Large intestine (tissue), 3 donors: Measurements from ENCODE around the gene TMOD2. TPM values are rescaled to one million over a fixed set of nuclear protein-coding genes. Genes with fewer than 3 reads are reported as not detected.
A peak's percentile ranks its signal among the peaks of the same experiment; 100 is the strongest.
"Not testable (repeated sequence)": the region's sequence is repeated elsewhere in the genome, so short reads cannot be mapped to it uniquely, and the experiment has no call there.

ENCODE experiments used
- DNase-seq, 2 donors: peaks; one replicate each; pipeline versions ENCODE4 v3.0.0 to v3.0.0-alpha.2; 2013
- H3K27ac ChIP-seq: one replicate; pipeline ENCODE4 v1.5.1; 2013; ENCODE audit warnings: low read length
- H3K27me3 ChIP-seq: 2 replicates; pipeline ENCODE4 v1.6.1; 2013; ENCODE audit warnings: low read length; ENCODE audit not compliant: control insufficient read depth, insufficient read depth
- H3K36me3 ChIP-seq: 2 replicates; pipeline ENCODE4 v1.6.1; 2013; ENCODE audit warnings: low read length; ENCODE audit not compliant: control insufficient read depth, insufficient read depth
- H3K4me1 ChIP-seq: one replicate; pipeline ENCODE4 v1.6.1; 2013; ENCODE audit warnings: low read length; ENCODE audit not compliant: control insufficient read depth, insufficient read depth
- H3K4me3 ChIP-seq: one replicate; pipeline ENCODE4 v1.5.1; 2013; ENCODE audit warnings: low read length
- H3K9me3 ChIP-seq: one replicate; pipeline ENCODE4 v1.6.1; 2013; ENCODE audit warnings: mild to moderate bottlenecking, low read depth, low read length, moderate library complexity; ENCODE audit not compliant: control insufficient read depth
- WGBS: methylation state at CpG from one replicate; pipeline ENCODE4 v1.1.5; 2013; ENCODE audit warnings: low lambda C conversion rate; ENCODE audit not compliant: insufficient coverage; 5-methylcytosine and 5-hydroxymethylcytosine counted together
- polyA plus RNA-seq: library from polyadenylated mRNA; unstranded; fragments of 120-200 nt; gene quantifications from one replicate; pipeline ENCODE4 v1.2.1, GENCODE V29; 2013

Gene TMOD2
- polyA plus RNA-seq, 1 donor: 12.4 TPM

- no peak overlapping the region for H3K4me3 ChIP-seq
- H3K9me3 ChIP-seq: no peaks in the 10 kb centered on the region
- H3K4me1 ChIP-seq: no peaks in the 10 kb centered on the region
- DNase-seq: no peak
- no peaks in the 10 kb centered on the region for H3K27me3 ChIP-seq
- 43% methylated on average over 1 of the region's 3 CpGs for whole genome bisulfite sequencing
- H3K27ac ChIP-seq: no peak overlapping the region
- peaks cover 15% of the 10 kb centered on the region for H3K36me3 ChIP-seq
These were observed 19.5 kb downstream of the TMOD2 start for GRCh38 chr15:51770902-51771301.

DNA sequence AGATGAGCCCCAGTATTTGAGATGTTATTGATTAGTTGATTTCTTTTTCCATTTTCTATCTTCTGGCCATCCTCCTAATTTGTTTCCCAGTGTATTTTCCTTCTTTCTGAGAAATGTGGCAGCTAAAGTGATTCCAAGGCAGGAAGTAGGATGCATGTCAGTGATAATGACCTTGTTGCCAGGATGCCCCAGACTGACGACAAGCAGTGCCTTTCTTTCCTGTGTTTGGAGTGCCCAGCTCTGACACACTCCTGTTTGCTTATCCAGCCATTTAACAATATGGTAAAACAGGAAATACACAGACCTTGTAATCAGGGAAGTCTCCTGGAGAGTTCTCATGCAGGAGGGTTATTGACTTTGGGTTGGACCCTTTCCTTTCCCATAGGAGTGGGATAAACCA, 20.4 kb downstream of the TMOD2 start:
- peaks cover 15% of the 10 kb centered on the region for H3K36me3 ChIP-seq
- H3K4me3 ChIP-seq: no peak overlapping the region
- no peak overlapping the region for H3K27ac ChIP-seq
- no peaks in the 10 kb centered on the region for H3K9me3 ChIP-seq
- H3K27me3 ChIP-seq: no peaks in the 10 kb centered on the region
- DNase-seq: no peak
- H3K4me1 ChIP-seq: peaks cover 2% of the 10 kb centered on the region
- WGBS: no CpG with 5 or more reads among the region's 1 CpG

GRCh38 chr15:51774916-51775315, 23.5 kb downstream of the TMOD2 start:
- Histone ChIP-seq H3K4me1 (peaks cover 4% of the 10 kb centered on the region), H3K9me3 (no peaks in the 10 kb centered on the region), H3K27ac (no peak overlapping the region), H3K36me3 (peaks cover 11% of the 10 kb centered on the region), H3K27me3 (no peaks in the 10 kb centered on the region), H3K4me3 (no peak overlapping the region)
- WGBS: no CpG with 5 or more reads among the region's 3 CpGs
- DNase-seq: no peak

- peaks cover 4% of the 10 kb centered on the region for H3K4me1 ChIP-seq
- no peaks in the 10 kb centered on the region for H3K9me3 ChIP-seq
- H3K36me3 ChIP-seq: peaks cover 9% of the 10 kb centered on the region
- no peaks in the 10 kb centered on the region for H3K27me3 ChIP-seq
- DNase-seq: peak; percentile 44 to 64
- no peak overlapping the region for H3K27ac ChIP-seq
- H3K4me3 ChIP-seq: no peak overlapping the region
- WGBS: 74% methylated on average over 2 of the region's 11 CpGs
These were observed 24.8 kb downstream of the TMOD2 start for GRCh38 chr15:51775967-51776816.

DNA sequence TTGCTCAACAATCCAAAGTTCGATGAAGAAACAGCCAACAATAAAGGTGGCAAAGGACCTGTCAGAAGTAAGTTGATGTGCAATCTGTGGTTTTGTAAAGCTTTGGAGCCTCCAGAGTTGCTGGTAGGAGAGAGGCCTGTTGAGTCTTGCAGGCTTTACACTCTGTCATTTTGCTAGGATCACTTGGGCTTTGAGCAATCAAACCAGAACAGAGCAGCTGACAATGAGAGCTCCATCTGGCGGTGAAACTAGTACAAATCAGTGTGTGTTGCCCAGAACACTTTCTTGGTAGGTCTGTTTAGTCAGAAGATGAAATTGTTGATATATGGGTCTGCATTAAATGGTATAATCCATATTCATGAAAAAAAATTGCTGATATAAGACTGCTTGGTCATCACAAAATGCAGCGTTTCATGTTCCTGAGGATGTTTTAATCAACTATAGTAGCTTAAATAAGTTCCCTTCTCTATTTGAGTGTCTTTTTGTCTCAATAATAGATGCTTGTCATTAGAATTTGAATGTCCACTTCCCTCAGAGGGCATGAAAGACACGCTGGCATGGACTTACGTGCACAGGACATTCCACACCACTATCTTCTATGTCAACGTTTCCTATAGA, 25.7 kb downstream of the TMOD2 start:
- DNase-seq: peak; percentile 59 to 63
- Histone ChIP-seq H3K27me3 (no peaks in the 10 kb centered on the region), H3K4me1 (peaks cover 4% of the 10 kb centered on the region), H3K36me3 (peaks cover 6% of the 10 kb centered on the region), H3K9me3 (no peaks in the 10 kb centered on the region), H3K4me3 (no peak overlapping the region), H3K27ac (no peak overlapping the region)
- 60% methylated on average over 2 of the region's 6 CpGs for WGBS

GRCh38 chr15:51780636-51781035, 29.2 kb downstream of the TMOD2 start:
- Histone ChIP-seq H3K4me1 (peaks cover 4% of the 10 kb centered on the region), H3K4me3 (no peak overlapping the region), H3K27me3 (no peaks in the 10 kb centered on the region), H3K36me3 (peaks cover 4% of the 10 kb centered on the region), H3K27ac (no peak overlapping the region), H3K9me3 (no peaks in the 10 kb centered on the region)
- WGBS: no CpG with 5 or more reads among the region's 1 CpG
- no peak for DNase-seq

- WGBS: no CpG with 5 or more reads among the region's 2 CpGs
- Histone ChIP-seq H3K9me3 (no peaks in the 10 kb centered on the region), H3K4me3 (no peak overlapping the region), H3K27me3 (no peaks in the 10 kb centered on the region), H3K36me3 (peaks cover 4% of the 10 kb centered on the region), H3K4me1 (peaks cover 4% of the 10 kb centered on the region), H3K27ac (no peak overlapping the region)
- no peak for DNase-seq
These were observed 30.1 kb downstream of the TMOD2 start for GRCh38 chr15:51781506-51781905.

- H3K9me3 ChIP-seq: no peaks in the 10 kb centered on the region
- H3K36me3 ChIP-seq: peaks cover 4% of the 10 kb centered on the region
- peak in 1 of 2 donors; percentile 17 for DNase-seq
- no peaks in the 10 kb centered on the region for H3K27me3 ChIP-seq
- H3K4me1 ChIP-seq: no peaks in the 10 kb centered on the region
- no peak overlapping the region for H3K27ac ChIP-seq
- WGBS: 48% methylated on average over 3 of the region's 7 CpGs
- H3K4me3 ChIP-seq: no peak overlapping the region
These were observed 31.0 kb downstream of the TMOD2 start for GRCh38 chr15:51782357-51782896.

GRCh38 chr15:51783967-51784366, 32.6 kb downstream of the TMOD2 start:
- no peak for DNase-seq
- H3K4me3 ChIP-seq: no peak overlapping the region
- H3K36me3 ChIP-seq: peaks cover 4% of the 10 kb centered on the region
- H3K27ac ChIP-seq: no peak overlapping the region
- no peaks in the 10 kb centered on the region for H3K9me3 ChIP-seq
- no peaks in the 10 kb centered on the region for H3K27me3 ChIP-seq
- H3K4me1 ChIP-seq: no peaks in the 10 kb centered on the region
- whole genome bisulfite sequencing: no CpG with 5 or more reads among the region's 3 CpGs

GRCh38 chr15:51787130-51787529, 35.7 kb downstream of the TMOD2 start:
- WGBS: no CpG with 5 or more reads among the region's 11 CpGs
- H3K27me3 ChIP-seq, H3K4me1 ChIP-seq, H3K36me3 ChIP-seq, H3K4me3 ChIP-seq, H3K27ac ChIP-seq, DNase-seq, H3K9me3 ChIP-seq: not testable (repeated sequence)
